ENCODE results near the gene LSM10.

The LSM10 gene

DNA sequence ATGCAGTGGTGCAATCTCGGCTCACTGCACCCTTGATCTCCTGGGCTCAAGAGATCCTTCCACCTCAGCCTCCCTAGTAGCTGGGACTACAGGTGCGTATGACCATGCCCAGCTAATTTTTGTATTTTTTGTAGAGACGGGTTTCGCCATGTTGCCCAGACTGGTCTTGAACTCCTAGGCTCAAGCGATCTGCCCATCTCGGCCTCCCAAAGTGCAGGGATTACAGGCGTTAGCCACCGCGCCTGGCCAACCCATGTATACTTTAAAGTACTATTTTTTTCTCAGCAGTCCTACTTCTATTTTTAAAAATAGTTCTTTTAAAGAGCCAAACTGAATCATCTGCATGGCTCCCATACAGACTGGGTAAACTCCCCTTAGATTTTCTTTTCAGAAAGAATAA, 15.5 kb downstream of the LSM10 start:
- no peak for DNase-seq

- no peak for DNase-seq
Observed at GRCh38 chr1:36381405-36381804, 16.3 kb downstream of the LSM10 start.

DNA sequence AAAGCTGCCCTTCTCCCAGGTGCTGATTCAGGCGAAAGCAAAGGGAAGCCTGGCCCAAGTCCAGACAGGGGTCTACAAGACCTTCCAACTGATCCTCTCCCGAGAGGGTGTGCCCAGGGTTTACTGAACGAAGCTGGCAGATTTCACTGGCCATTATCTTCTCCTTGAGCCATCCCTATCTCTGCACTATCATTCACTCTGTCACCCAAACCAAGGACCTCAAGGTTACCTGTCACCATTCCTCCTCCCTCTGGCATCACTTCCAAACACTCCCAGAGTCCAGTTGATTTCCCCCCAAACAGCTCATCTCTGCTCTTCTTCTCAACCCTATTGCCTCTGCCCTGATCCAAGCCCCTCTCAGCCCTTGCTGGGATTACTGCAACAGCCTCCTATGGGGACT, 16.9 kb downstream of the LSM10 start:
- no peak for DNase-seq

GRCh38 chr1:36380143-36380619, 17.5 kb downstream of the LSM10 start:
- no peak for DNase-seq

- no peak for DNase-seq
Observed at GRCh38 chr1:36377791-36378492, 19.8 kb downstream of the LSM10 start.

DNA sequence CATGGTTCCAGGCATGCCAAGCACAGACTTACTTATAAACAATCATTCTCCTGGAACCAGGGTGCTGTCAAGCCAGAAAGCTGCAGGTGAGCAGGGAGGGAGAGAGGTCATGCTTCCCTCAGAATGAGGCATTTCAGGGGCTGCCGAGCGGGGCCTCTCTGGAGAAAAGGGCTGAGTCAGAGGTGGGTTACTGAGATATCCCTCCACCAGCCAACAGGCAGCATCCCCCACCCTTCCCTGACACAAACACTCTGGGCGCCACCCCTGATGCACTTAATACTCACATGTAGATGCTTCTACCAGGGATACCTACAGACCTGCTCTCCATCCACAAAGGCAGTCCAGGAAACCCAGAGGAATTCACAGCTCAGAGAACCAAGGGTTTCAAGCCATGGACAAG, 25.1 kb downstream of the LSM10 start:
- DNase-seq: no peak

DNA sequence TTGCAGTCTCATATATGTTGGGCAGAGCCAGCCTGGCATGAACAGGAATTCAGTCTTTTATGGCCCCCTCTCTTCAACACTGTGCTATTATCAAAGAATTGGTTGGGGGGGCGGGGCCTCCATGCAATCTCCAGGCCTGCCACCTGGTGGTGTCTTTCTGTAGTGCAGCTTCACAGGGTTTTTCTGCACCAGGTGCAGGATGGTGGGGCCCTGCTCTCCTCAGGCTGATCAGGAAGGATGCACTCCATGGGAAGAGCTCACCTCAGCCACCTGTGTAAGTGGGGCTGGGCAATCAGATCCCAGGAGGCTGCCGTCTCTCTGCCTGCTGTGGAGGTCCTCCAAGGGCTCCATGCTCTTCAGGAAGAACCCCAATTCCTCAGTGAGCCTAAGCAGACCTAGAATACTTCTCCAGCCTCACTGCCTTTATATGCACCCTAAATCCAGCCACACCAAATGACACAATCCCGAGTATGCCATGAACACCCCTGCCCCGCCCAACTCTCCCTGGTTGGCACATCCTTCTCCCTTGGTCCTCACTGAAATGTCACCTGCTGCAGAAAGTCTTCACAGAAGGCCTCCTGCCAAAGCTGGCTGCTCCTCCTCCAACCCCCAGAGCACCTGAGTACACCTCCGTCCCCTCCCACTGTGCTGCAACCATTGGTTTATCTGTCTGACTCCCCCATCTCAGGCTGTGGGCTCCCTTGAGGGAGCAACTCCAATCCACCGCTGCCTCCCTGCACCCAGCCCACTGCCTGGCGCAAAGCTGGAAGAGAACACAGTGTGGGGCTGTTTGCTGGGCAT, 28.4 kb downstream of the LSM10 start:
- DNase-seq: peak; percentile 5

DNA sequence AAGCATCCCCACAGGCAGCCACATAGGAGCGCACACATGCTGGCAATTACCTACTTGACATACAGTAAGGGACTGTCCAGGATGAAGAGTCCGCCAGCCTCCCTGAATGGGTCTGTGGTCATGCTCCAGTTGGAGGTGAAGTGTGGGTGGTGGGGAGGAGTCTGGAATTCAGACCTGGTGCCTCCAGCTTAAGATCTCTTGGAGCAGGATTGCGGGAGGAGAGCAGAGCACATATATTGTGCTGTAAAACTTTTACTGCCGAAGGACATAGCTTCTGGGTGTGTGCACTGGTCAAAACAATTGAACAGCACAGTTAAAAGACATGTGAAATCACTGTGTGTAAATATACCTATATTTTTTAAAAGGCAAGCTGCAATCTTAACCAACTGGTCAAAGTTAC, 29.9 kb downstream of the LSM10 start:
- DNase-seq: no peak

DNA sequence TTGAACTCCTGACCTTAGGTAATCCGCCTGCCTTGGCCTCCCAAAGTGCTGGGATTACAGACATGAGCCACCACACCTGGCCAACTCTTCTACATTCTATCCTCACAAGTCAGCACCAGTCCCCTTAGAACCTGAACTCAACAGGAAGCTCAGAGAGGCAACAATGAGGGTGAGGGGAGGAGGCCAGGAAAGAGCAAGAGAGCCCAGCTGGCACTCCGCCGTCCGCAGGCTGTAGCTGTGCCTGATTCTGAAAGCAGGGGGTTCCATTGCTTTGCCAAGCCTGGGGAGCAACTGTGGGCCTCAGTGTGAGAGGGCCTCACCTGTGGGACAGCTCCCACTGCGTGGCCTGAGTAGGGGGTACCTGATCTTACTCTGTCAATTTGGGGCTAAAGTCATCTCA, 30.6 kb downstream of the LSM10 start:
- DNase-seq: no peak

DNA sequence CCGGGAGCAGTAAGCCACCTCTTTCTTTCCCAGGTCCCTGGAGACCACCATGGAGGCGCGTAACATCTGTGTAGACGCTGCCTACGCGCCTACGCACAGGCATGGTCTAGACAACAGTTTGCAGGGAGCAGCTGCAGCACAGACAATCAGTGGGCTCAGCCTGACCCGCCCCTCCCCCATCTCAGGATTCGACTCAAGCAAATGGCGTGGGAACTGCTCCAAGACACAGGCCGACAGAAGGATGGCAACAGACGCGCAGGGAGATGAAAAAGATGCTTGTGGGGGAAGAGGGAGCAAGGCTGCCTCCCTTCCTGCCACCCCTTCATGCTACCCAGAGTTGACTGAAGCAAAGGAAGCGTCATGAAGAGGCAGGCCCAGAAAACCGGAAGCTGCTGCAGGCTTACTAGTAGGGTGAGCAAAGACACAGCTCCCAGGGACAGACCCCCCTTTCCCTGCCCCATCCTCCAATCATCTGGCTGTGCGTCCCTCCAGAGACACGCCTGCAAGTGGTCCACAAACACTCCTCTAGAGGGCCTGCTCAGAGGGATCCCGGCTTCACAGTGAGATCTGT, 31.5 kb downstream of the LSM10 start:
- no peak for DNase-seq

GRCh38 chr1:36365381-36365780, 32.3 kb downstream of the LSM10 start:
- no peak for DNase-seq

- no peak for DNase-seq
Observed at GRCh38 chr1:36359911-36360550, 37.7 kb downstream of the LSM10 start.

DNA sequence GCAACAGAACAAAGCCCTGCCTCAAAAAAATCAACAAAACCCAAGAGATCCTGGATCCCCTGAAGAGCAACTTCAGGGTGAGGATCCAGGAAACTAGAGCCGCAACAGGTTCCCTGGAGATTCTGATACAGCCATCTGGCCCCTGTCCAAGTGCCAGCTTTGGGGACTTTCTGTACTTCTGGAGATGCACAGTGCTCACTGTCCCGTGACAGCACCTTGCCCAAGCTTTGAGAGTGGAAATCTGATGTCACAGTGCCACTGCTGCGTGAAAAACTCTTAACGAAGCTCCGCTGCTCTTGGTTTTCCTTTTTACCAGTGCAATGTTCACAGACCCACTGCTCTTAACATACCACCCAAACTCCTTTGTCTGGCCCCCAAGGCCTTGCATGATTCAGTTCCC, 38.3 kb downstream of the LSM10 start:
- DNase-seq: no peak

- no peak for DNase-seq
Observed at GRCh38 chr1:36358514-36359084, 39.1 kb downstream of the LSM10 start.

- DNase-seq: no peak
Observed at GRCh38 chr1:36355811-36356210, 41.9 kb downstream of the LSM10 start.

DNA sequence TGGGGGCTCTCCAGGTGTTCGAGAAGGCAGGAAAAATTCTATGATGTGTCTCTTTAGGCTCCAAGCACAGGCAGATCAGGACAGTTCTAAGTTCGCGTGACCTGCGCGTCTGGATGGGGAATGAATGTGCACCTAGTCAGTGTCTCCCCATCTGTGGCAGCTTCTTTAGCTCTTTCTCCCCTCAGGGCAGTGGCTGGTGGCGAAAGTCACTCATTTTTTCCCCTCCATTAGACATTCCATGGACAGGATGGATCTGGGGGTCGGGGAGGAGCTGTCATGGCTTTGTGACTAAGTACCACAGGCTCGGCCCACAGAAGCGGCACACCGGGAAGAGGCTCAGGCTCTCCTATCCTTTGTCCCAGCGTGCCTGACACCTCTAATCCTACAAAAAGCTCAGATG, 43.2 kb downstream of the LSM10 start:
- DNase-seq: no peak

DNA sequence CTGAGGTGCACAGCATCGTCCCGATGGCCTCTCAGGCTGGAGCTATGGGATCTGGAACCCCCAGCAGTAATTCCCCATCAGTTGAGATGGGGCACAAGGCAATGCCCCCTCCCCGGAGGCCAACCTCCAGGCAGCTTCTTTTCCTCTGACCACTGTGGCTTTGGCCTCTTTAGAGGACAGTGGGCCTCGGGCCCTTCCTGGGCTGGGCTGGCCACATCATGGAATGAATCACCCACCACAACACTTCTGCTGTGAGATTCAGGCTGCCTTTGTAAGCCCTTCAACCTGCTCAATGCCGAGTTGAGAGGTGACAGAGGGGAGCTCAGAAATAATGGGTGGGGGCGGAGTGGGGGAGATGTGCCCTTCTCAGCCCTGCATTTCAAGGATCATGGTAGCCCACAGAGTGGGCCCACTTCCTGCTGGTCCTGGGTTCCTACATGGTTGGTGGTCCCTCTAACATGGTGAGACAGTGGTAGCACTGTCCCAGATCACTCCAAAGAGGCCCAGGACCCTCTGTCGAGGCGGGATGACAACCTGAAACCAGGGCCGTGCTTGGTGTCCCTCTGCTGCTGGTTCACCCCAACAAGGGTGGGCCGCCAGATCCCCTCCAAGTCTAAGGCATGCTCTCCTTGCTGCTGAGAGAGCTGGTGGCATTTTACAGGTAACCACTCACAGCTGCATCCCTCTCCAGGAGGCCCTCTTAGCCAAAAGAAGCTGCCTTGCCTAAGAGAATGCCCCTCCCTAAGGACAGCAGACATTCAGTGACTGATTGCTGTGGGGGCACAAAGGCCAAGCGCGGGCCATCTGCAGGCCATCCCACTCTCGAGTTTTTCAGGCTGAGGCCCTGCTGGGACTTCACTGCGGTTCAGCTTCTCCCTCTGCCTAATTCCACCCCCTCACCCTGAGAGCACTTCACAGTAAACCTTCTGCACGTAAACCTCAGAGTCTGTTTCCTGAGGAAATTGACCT, 44.5 kb downstream of the LSM10 start:
- DNase-seq: no peak

DNA sequence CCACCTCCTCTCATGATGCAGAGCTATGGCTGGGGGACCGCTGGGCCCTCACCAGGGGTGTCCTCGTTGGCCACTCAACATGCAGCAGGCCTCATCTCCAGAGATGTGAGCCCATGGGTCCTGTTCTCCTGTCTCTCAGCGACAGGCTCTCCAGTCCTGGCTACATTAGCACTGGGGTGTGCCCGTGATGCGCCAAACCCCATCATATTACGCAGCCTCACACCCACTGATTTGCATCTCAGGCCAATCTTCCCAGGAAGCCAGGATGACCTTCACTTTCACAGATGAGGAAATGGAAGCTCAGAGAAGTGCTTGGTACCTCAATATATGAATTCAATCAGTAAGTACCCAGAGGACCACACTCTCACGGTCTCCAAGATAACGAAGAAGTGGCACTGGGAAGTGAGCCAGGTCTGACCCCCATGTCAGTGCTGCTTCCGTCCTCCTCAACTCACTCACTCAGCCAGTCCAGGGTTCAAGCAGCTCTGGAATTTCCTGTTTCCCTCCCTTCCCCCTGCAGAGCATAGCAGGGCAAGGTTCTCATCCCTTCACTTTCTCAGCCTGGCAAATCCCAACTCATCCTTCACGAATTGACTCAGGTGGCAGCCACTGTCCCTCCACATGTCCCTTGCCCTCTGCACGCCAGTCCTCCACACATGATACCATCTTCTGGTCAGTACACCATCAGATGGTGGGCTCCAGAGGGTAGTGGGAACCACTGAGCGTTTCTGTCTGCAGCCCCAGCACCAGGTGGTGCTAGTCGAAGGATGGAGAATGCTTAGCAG, 45.4 kb downstream of the LSM10 start:
- no peak for DNase-seq

GRCh38 chr1:36351227-36351977, 46.3 kb downstream of the LSM10 start:
- no peak for DNase-seq

- no peak for DNase-seq
Observed at GRCh38 chr1:36350659-36351226, 47.0 kb downstream of the LSM10 start.

Data from SHP77 treated with DMSO at 0.1 percent for 48 hours (cell line).